Hepatocyte (in vitro differentiated cells): ENCODE data around the gene SGCD.

Experiments used
- CTCF ChIP-seq: fragments of 200-600 bp; sonication (generic); IDR thresholded peaks from 2 replicates; pipeline ENCODE4 v1.5.1; 2016; ENCODE audit warnings: antibody characterized with exemption, mild to moderate bottlenecking; ENCODE audit not compliant: poor library complexity
- EZH2 ChIP-seq: fragments of 200-600 bp; sonication (generic); IDR thresholded peaks from 2 replicates; pipeline ENCODE4 v1.6.1; 2016; ENCODE audit warnings: antibody characterized with exemption, mild to moderate bottlenecking, borderline replicate concordance
- EZH2phosphoT487 ChIP-seq: fragments of 200-600 bp; sonication (generic); IDR thresholded peaks from one replicate; pipeline ENCODE4 v1.6.1; 2018; ENCODE audit warnings: antibody characterized with exemption, mild to moderate bottlenecking, low read depth, moderate library complexity; ENCODE audit not compliant: unreplicated experiment, severe bottlenecking

- TF ChIP-seq CTCF: no peak
- TF ChIP-seq EZH2phosphoT487: no peak
- TF ChIP-seq EZH2: no peak
These were observed 267.4 kb downstream of the SGCD start for GRCh38 chr5:156594406-156594805.
